ENCODE measurements around the gene NPIPA2.
"Not testable (repeated sequence)": the region's sequence is repeated elsewhere in the genome, so short reads cannot be mapped to it uniquely, and the experiment has no call there.

The NPIPA2 gene

GRCh38 chr16:14742273-14743128 is at the start of gene NPIPA2:
Gene NPIPA2 (plus strand): TSS chr16:14742533. CDS start chr16:14748066, 5,533 bp downstream.
- DNase-seq, result not testable (repeated sequence)

DNA sequence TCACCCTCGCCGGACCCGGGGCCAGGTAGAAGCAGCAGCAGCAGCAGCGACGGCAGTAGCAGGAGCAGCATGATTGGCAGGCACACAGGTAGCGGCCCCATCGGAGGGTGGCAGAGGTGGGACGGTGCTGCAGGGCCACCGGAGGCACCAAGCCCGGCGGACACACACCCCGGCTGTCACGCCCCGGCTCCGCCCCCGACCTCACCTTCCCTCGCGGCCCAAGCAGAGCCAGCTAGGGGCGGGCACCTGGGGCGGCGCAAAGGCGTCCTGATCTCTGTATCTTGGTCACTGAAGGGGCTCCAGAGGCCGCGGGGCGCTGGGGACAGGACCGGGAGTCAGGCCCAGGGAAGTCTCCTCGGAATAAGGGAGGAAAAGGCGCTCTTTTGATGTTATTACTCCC is 48.2 kb upstream of the NPIPA2 start, which contains the start of gene PLA2G10:
PLA2G10 (minus strand) TSS at position 180 of the 400 bp plus-strand sequence; CDS start at position 101, 79 bp downstream.
- not testable (repeated sequence) for DNase-seq

DNA sequence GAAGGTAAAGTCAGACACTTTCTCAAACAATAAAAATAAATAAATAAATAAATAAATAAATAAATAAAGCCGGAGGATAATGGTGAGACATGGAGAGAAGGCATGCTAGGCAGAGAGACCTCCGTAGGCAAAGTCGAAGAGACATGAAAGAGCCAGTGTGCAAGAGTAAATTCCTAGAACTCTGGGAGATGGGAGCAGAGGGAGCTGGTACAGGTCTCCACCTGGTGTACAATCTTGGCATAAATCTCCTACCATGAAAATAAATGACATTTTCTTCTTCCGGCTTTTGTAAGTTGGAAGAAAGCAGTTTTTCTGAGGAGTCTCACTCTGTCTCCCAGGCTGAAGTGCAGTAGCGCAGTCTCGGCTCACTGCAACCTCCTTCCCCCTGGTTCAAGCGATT is 40.5 kb upstream of the NPIPA2 start:
- not testable (repeated sequence) for DNase-seq

DNA sequence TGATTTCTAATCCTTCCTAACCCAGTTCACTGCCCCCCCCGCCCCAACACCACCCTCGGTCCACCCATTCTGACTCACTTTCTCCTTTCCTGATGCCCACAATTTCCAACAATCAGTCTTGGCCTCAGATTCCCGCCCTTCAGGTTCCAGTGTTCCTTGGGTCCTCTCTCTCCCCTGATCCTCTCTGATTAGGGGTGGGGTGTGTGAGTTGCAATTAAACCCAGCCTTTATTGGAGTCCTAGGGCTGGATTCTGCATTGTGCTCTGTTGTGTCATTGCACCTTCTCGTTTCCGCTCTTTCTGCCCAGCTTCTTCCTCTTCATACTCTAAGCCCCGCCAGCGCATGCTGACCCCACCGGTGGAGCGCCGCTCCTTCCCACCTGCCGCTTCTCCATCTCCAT is 39.7 kb upstream of the NPIPA2 start:
- DNase-seq, result not testable (repeated sequence)

- DNase-seq, result not testable (repeated sequence)
These were observed 38.9 kb upstream of the NPIPA2 start, which contains the start of gene NPIPA3 for GRCh38 chr16:14703156-14704011. Gene NPIPA3 (plus strand): TSS chr16:14703411. CDS start chr16:14708944, 5,533 bp downstream.

DNA sequence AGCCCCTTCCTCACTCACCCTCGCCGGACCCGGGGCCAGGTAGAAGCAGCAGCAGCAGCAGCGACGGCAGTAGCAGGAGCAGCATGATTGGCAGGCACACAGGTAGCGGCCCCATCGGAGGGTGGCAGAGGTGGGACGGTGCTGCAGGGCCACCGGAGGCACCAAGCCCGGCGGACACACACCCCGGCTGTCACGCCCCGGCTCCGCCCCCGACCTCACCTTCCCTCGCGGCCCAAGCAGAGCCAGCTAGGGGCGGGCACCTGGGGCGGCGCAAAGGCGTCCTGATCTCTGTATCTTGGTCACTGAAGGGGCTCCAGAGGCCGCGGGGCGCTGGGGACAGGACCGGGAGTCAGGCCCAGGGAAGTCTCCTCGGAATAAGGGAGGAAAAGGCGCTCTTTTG is 9.1 kb upstream of the NPIPA2 start:
- DNase-seq, result not testable (repeated sequence)

DNA sequence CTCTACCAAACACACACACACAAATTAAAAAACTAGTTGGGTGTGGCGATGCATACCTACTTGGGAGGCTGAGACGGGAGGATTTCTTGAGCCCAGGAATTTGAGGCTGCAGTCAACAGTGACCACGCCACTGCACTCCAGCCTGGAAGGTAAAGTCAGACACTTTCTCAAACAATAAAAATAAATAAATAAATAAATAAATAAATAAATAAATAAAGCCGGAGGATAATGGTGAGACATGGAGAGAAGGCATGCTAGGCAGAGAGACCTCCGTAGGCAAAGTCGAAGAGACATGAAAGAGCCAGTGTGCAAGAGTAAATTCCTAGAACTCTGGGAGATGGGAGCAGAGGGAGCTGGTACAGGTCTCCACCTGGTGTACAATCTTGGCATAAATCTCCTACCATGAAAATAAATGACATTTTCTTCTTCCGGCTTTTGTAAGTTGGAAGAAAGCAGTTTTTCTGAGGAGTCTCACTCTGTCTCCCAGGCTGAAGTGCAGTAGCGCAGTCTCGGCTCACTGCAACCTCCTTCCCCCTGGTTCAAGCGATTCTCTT is 1.4 kb upstream of the NPIPA2 start:
- DNase-seq, result not testable (repeated sequence)

DNA sequence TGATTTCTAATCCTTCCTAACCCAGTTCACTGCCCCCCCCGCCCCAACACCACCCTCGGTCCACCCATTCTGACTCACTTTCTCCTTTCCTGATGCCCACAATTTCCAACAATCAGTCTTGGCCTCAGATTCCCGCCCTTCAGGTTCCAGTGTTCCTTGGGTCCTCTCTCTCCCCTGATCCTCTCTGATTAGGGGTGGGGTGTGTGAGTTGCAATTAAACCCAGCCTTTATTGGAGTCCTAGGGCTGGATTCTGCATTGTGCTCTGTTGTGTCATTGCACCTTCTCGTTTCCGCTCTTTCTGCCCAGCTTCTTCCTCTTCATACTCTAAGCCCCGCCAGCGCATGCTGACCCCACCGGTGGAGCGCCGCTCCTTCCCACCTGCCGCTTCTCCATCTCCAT is 539 bp upstream of the NPIPA2 start:
- DNase-seq, result not testable (repeated sequence)

DNA sequence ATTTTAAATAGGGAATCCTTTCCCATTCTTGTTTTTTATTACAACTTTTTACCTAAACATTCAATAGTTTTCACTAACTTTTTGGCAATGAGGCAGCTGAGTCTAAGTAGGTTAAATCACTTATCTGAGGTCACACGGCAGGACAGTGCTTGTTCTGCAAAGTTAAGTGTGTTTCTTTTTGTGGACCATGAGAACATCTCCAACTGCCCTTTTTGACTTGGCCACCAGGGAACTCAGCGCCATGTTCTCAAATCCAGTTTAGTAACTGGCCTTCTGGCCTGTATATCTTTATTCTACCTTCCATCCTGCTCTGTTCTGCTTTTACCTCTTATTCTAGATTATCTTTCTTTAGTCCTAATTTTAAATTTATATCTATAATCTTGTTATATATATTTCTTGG is 31.3 kb downstream of the NPIPA2 start:
- not testable (repeated sequence) for DNase-seq

GRCh38 chr16:14775624-14776023 is 33.3 kb downstream of the NPIPA2 start:
- not testable (repeated sequence) for DNase-seq

DNA sequence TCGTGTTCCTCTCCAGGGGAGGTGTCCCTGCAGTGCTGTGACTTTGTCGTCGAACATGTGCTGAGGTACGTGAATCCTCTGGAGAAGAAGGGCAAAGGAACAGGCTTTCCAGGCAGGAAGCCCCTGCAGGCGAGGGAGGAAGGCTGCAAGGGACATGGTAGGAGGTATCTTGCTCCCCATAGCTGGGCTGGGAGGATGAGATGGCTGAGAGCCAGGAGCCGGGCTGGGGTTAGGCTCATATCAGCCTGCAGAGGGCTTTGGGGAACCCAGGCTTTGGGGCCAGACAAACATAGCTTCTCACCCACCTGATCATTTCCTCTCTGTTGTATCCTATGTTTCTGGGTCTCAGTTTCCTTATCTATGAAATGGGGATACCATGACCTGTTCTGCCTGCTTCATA is 34.4 kb downstream of the NPIPA2 start:
- DNase-seq, result not testable (repeated sequence)

DNA sequence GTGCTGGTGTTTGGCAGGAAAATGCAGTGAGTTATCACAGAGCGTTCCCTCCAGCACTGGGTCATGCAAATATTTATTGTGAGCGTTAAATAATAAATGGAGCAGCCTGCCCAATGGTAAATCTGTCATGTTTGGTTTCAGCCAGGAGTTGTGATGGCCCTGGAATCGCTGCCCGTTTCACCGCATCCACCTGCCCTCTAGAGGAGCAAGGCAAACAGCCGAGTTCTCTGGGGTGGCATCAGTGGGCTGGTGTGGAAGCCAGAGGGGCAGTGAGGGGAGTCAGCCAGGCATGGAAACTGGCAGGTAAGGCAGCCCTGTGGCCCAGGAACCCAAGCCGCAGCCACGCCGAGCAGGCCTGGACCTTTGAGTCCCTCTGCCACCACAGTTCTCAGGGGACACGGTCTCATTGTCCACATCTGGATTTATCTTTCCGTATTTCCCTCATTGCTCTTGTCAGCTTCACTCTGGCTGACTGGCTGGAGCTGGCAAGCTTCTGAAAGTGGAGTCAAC is 37.1 kb downstream of the NPIPA2 start:
- DNase-seq, result not testable (repeated sequence)

GRCh38 chr16:14786180-14786579 is 43.8 kb downstream of the NPIPA2 start:
- not testable (repeated sequence) for DNase-seq

DNA sequence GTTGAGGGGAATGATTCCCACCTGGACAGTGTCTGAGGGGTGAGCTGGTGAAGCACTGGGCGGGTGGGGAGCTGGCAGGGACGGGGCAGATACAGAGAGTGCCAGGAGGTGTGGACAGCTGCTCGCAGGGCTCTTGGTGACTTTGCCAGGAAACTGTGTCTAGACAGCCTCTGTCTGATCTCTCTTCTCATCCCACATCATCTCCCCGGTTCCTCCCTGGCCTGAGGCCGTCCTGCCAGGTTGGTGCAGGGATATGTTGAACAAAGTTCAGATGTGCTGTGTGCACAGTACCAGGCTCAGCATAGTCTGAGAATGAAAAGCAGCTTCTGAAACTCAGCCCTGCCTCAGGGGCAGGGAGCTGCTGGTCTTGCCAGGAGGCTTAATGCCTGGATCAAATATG is 47.2 kb downstream of the NPIPA2 start:
- DNase-seq, result not testable (repeated sequence)

DNA sequence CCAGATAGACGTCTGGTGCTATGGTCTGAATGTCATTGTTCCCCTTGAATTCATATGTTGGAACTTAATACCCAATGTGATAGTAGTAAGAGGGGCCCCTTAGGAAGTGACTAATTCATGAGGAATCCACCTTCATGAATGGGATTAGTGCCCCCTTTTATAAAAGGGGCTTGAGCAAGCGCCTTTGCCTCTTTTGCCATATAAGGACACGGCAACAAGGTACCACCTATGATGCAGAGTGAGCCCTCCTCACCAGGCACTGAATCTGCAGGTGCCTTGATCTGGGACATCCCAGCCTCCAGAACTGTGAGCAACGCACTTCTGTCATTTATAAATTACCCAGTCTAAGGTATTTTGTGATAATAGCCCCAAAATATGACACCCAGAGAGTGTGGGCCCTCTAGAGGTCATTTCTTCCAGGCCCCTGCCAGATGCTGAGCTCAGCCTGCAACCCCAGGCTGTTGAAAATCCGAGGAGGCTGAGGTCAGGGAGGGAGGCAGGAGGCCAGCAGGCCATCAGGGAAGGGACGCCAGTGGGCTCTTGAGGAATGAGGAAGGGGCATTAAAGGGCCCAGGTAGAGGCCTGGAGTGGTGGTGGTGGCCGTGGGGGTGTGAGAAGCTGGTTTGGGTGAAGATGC is 48.1 kb downstream of the NPIPA2 start:
- not testable (repeated sequence) for DNase-seq

- not testable (repeated sequence) for DNase-seq
These were observed 50.6 kb downstream of the NPIPA2 start for GRCh38 chr16:14792914-14793313.

- DNase-seq, result not testable (repeated sequence)
These were observed 55.2 kb downstream of the NPIPA2 start for GRCh38 chr16:14797558-14797957.

GRCh38 chr16:14803577-14803976 is 61.2 kb downstream of the NPIPA2 start:
- DNase-seq, result not testable (repeated sequence)

GRCh38 chr16:14807184-14807678 is 64.9 kb downstream of the NPIPA2 start:
- DNase-seq, result not testable (repeated sequence)

- not testable (repeated sequence) for DNase-seq
These were observed 71.6 kb downstream of the NPIPA2 start for GRCh38 chr16:14813890-14814289.
